ENCODE data around the gene KDR.

- TF ChIP-seq CTCF (IDR thresholded peaks at IDR 0.05), result no peak
- no peak for TF ChIP-seq EZH2 (IDR thresholded peaks at IDR 0.05)
- no peak for TF ChIP-seq EZH2phosphoT487 (IDR thresholded peaks at IDR 0.05)
These were observed 45.1 kb upstream of the KDR start for GRCh38 chr4:55170462-55170861.

All from neural progenitor cell (in vitro differentiated cells).